SK-MEL-5 (cell line): ENCODE measurements around the gene MYO5A. TPM values are rescaled to one million over a fixed set of nuclear protein-coding genes. Genes with fewer than 3 reads are reported as not detected.
"Not testable (repeated sequence)": the region's sequence is repeated elsewhere in the genome, so short reads cannot be mapped to it uniquely, and the experiment has no call there.

Source experiments
- DNase-seq: peaks from one replicate; pipeline ENCODE4 v3.0.0-alpha.2; 2016; ENCODE audit warnings: low read depth, low spot score
- in situ Hi-C: cut with HindIII; loops from 2 replicates; pipeline ENCODE4 v1.10.0; 2016; ENCODE audit warnings: low sequenced_read_pairs, high pct_unique_total_duplicates, low pct_unique_long_range_greater_than_20kb
- total RNA-seq: library from RNA; depleted of rRNA; stranded (reverse); fragments of >200 nt; shearing (Covaris generic); gene quantifications from 2 replicates; pipeline ENCODE4 v1.2.3, GENCODE V29; 2014

MYO5A gene
- total RNA-seq, 1 experiment from 2014 or later = 103 TPM

GRCh38 chr15:52441841-52442240, 86.8 kb downstream of the MYO5A start:
- in situ Hi-C loops = no loop called here
- no peak for DNase-seq

- in situ Hi-C loops = no loop called here
- DNase-seq = no peak
These were observed 87.7 kb downstream of the MYO5A start for GRCh38 chr15:52440946-52441345.

- DNase-seq = no peak
- in situ Hi-C loops = no loop called here
These were observed 88.3 kb downstream of the MYO5A start for GRCh38 chr15:52440414-52440813.

- DNase-seq = no peak
- in situ Hi-C loops = no loop called here
These were observed 89.2 kb downstream of the MYO5A start for GRCh38 chr15:52439470-52439869.

- DNase-seq, in situ Hi-C loops: not testable (repeated sequence)
These were observed 89.6 kb downstream of the MYO5A start for GRCh38 chr15:52439042-52439441.

- in situ Hi-C loops = no loop called here
- no peak for DNase-seq
These were observed 90.6 kb downstream of the MYO5A start for GRCh38 chr15:52438047-52438446.

GRCh38 chr15:52437646-52438045, 91.0 kb downstream of the MYO5A start:
- DNase-seq = no peak
- in situ Hi-C loops = no loop called here

GRCh38 chr15:52436981-52437380, 91.7 kb downstream of the MYO5A start:
- DNase-seq = no peak
- in situ Hi-C loops = no loop called here

GRCh38 chr15:52434885-52435284, 93.8 kb downstream of the MYO5A start:
- in situ Hi-C loops = no loop called here
- no peak for DNase-seq

GRCh38 chr15:52428297-52428696, 100.4 kb downstream of the MYO5A start:
- no peak for DNase-seq
- in situ Hi-C loops = no loop called here

- in situ Hi-C loops = no loop called here
- no peak for DNase-seq
These were observed 100.9 kb downstream of the MYO5A start for GRCh38 chr15:52427804-52428203.

GRCh38 chr15:52424856-52425431, 103.7 kb downstream of the MYO5A start:
- no peak for DNase-seq
- in situ Hi-C loops = no loop called here

- DNase-seq = no peak
- in situ Hi-C loops = no loop called here
These were observed 104.8 kb downstream of the MYO5A start for GRCh38 chr15:52423852-52424251.

GRCh38 chr15:52422001-52422400, 106.7 kb downstream of the MYO5A start:
- no peak for DNase-seq
- in situ Hi-C loops = no loop called here

- no peak for DNase-seq
- in situ Hi-C loops = no loop called here
These were observed 107.7 kb downstream of the MYO5A start for GRCh38 chr15:52421029-52421428.

GRCh38 chr15:52419494-52419893, 109.2 kb downstream of the MYO5A start:
- DNase-seq = no peak
- in situ Hi-C loops = no loop called here

- no peak for DNase-seq
- in situ Hi-C loops = no loop called here
These were observed 110.7 kb downstream of the MYO5A start for GRCh38 chr15:52417957-52418356.

GRCh38 chr15:52417521-52417920, 111.2 kb downstream of the MYO5A start:
- in situ Hi-C loops = no loop called here
- DNase-seq = peak; percentile 87

- DNase-seq, in situ Hi-C loops: not testable (repeated sequence)
These were observed 112.1 kb downstream of the MYO5A start for GRCh38 chr15:52416566-52416965.

- in situ Hi-C loops = no loop called here
- no peak for DNase-seq
These were observed 113.1 kb downstream of the MYO5A start for GRCh38 chr15:52415628-52416027.
